ENCODE results near the gene TRHDE.
A peak's percentile ranks its signal among the peaks of the same experiment; 100 is the strongest.

TRHDE gene

GRCh38 chr12:72491426-72491825, 219.3 kb downstream of the TRHDE start:
- DNase-seq (ENCODE audit: low read depth) = peak; percentile 16
- H3K4me3 ChIP-seq (ENCODE audit: low read length) = no peak overlapping the region
- TF ChIP-seq CTCF (conservative IDR thresholded peaks at IDR 0.05; ENCODE audit: low read length) = no peak

GRCh38 chr12:72493407-72493806, 221.2 kb downstream of the TRHDE start:
- no peak for DNase-seq (ENCODE audit: low read depth)
- no peak for TF ChIP-seq CTCF (conservative IDR thresholded peaks at IDR 0.05; ENCODE audit: low read length)
- no peak overlapping the region for H3K4me3 ChIP-seq (ENCODE audit: low read length)

- no peak for DNase-seq (ENCODE audit: low read depth)
These were observed 226.2 kb downstream of the TRHDE start for GRCh38 chr12:72498354-72498753.

GRCh38 chr12:72499244-72499643, 227.1 kb downstream of the TRHDE start:
- TF ChIP-seq CTCF (conservative IDR thresholded peaks at IDR 0.05; ENCODE audit: low read length) = no peak
- no peak for DNase-seq (ENCODE audit: low read depth)
- no peak overlapping the region for H3K4me3 ChIP-seq (ENCODE audit: low read length)

More at GRCh38 chr12:72498354-72498753, 226.2 kb downstream of the TRHDE start:
- TF ChIP-seq CTCF (conservative IDR thresholded peaks at IDR 0.05; ENCODE audit: low read length) = no peak
- no peak overlapping the region for H3K4me3 ChIP-seq (ENCODE audit: low read length)

GRCh38 chr12:72502546-72502945, 230.4 kb downstream of the TRHDE start:
- no peak for TF ChIP-seq CTCF (conservative IDR thresholded peaks at IDR 0.05; ENCODE audit: low read length)
- H3K4me3 ChIP-seq (ENCODE audit: low read length) = no peak overlapping the region
- no peak for DNase-seq (ENCODE audit: low read depth)

- DNase-seq (ENCODE audit: low read depth) = no peak
- H3K4me3 ChIP-seq (ENCODE audit: low read length) = no peak overlapping the region
- no peak for TF ChIP-seq CTCF (conservative IDR thresholded peaks at IDR 0.05; ENCODE audit: low read length)
These were observed 233.1 kb downstream of the TRHDE start for GRCh38 chr12:72505227-72505626.

GRCh38 chr12:72509891-72510290, 237.7 kb downstream of the TRHDE start:
- DNase-seq (ENCODE audit: low read depth) = no peak
- H3K4me3 ChIP-seq (ENCODE audit: low read length) = no peak overlapping the region
- TF ChIP-seq CTCF (conservative IDR thresholded peaks at IDR 0.05; ENCODE audit: low read length) = no peak
